M059J (cell line): ENCODE data around the gene RPS2. TPM values are rescaled to one million over a fixed set of nuclear protein-coding genes. Genes with fewer than 3 reads are reported as not detected.
A peak's percentile ranks its signal among the peaks of the same experiment; 100 is the strongest.
"Not testable (repeated sequence)": the region's sequence is repeated elsewhere in the genome, so short reads cannot be mapped to it uniquely, and the experiment has no call there.

ENCODE experiments used
- DNase-seq: peaks from one replicate; pipeline ENCODE4 v3.0.0-alpha.2; 2012; ENCODE audit warnings: low read depth
- total RNA-seq: library from RNA; depleted of rRNA; stranded (reverse); fragments of >200 nt; shearing (Covaris generic); gene quantifications from 2 replicates; pipeline ENCODE4 v1.2.3, GENCODE V29; 2014

The RPS2 gene
- total RNA-seq, 1 experiment from 2014 or later = 1,628 TPM

GRCh38 chr16:1962161-1963153, 2.2 kb downstream of the RPS2 start:
- DNase-seq = not testable (repeated sequence)

DNA sequence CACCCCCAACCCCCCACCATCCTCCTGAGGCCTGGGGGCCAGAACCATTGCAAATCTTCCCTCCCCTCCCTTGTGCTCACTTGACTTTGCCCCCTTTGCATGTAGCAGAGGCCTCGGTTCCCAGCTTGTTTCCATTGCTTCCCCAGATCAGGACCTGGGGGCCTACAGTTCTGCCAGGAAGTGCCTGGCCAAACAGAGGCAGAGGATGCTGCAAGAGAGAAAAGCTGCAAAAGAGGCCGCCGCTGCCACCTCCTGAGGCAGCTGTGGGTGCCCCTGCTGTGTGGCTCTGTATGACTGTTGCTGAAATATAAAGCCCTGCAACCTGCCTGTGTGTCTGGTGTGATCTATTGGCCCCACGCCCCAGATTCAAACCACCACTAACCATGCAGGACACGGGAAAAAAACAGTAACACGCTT, 3.0 kb downstream of the RPS2 start:
- peak; percentile 20 for DNase-seq

DNA sequence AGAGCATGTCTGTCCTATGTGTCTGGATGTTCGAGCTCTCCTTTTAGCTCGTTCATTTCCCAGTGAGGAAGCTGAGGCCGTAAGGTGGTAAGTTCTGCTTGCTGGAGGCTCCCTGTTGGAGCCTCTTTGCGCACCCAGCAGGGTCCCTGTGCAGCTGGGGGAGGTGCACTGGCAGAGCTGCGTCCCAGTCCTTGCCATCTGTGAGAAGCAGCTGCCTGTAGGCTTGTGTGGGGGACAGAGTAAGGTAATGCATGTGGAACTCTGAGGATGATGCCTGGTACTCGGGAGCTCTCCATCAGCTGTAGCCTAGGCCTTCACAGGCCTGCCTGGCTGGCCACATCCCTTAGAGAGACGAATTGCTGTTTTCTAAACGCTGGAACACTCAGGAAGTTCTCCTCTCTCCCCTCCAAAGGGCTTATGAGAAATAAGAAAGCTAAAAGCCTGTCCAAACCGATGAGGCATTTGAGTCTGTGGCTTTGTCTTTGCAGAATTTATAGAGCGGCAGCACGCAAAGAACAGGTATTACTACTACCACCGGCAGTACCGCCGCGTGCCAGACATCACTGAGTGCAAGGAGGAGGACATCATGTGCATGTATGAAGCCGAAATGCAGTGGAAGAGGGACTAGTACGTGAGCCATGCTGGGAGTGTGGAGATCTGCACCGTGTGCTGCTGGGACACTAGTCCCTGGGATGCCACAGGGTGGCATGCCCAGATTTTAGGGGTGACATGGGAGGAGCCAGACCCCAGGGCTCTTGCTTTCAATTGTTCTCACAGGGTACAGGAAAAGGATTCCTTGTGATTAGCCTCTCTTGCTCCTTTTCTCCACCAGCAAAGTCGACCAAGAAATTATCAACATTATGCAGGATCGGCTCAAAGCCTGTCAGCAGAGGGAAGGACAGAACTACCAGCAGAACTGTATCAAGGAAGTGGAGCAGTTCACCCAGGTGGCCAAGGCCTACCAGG, 3.7 kb downstream of the RPS2 start:
- DNase-seq = peak; percentile 48

GRCh38 chr16:1959269-1960039, 5.2 kb downstream of the RPS2 start, which contains the start of gene NDUFB10:
Gene NDUFB10, plus strand, starts transcription at chr16:1959538. Its CDS starts 87 bp downstream, at chr16:1959625.
- peak; percentile 83 for DNase-seq

- no peak for DNase-seq
Observed at GRCh38 chr16:1958715-1959268, 5.8 kb downstream of the RPS2 start.

GRCh38 chr16:1958143-1958491, 6.5 kb downstream of the RPS2 start:
- not testable (repeated sequence) for DNase-seq

DNA sequence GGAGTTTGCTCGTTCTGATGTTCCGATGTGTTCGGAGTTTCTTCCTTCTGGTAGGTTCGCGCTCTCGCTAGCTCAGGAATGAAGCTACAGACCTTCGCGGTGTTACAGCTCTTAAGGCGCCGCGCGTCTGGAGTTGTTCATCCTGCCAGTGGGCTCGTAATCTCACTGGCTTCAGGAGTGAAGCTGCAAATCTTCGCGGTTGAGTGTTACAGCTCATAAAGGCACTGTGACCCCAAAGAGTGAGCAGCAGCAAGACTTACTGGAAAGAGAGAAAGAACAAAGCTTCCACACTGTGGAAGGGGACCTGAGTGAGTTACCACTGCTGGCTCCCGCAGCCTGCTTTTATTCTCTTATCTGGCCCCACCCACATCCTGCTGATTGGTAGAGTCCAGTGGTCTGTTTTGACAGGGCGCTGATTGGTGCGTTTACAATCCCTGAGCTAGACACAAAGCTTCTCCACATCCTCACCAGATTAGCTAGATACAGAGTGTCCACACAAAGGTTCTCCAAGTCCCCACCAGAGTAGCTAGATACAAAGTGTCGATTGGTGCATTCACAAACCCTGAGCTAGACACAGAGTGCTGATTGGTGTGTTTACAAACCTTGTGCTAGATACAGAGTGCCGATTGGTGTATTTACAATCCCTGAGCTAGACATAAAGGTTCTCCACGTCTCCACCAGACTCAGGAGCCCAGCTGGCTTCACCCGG, 7.0 kb downstream of the RPS2 start:
- not testable (repeated sequence) for DNase-seq

- DNase-seq = no peak
Observed at GRCh38 chr16:1953734-1954133, 10.9 kb downstream of the RPS2 start.

- no peak for DNase-seq
Observed at GRCh38 chr16:1950559-1950958, 14.1 kb downstream of the RPS2 start.

- DNase-seq = no peak
Observed at GRCh38 chr16:1950047-1950446, 14.6 kb downstream of the RPS2 start.

- DNase-seq = no peak
Observed at GRCh38 chr16:1949507-1949906, 15.1 kb downstream of the RPS2 start.

DNA sequence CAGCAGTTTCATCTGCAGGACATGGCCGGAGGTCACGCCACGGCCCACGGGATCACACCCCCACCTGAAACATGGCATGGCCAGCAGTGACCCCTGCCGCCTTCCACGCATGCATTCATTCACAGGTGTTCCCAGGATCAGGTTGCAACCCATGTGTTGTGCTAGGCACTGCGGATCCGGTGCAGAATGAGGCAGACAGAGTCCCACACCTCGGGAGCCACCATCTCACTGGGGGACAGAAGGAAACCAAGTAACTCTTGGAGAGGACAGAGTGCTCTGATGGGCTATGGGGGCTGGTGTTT, 17.3 kb downstream of the RPS2 start:
- no peak for DNase-seq

DNA sequence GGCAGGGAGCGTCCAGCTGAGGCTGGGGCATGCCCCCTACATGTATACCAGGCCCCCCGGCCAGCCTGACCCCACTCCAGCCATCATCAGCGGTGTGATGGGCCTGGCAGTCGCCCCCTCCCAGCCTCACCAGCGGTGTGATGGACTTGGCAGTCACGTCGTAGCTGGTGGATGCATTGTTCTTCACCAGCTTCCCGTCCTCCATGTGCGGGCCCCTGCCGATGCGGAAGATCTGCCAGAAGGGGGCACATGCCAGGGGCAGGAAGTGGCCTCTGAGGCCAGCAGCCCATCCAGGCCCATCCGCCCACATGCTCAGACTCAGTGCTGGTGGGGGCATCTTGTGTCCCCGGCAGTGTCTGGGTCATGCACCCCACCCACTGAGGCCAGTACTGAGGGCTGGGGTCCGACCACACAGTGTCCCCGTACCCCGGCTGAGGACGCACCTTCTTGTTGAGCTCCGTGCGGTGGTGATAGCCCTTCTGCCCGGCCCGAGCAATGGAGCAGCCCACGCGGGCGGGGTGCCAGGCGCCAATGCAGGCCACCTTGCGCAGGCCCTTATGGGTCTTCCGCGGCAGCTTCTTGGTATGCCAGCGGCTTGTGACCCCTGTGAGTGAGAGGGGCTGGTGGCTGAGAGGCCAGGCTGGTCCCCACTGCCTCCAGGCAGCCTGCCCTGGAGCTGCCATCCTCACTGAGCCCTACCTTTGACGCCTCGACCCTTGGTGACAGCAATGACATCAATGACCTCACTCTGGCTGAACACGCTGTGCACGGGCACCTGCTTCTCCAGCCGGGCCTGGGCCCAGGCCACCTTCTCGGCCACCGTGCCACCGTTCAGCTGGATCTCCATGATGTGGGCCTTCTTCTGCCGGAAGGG, 17.9 kb downstream of the RPS2 start:
- no peak for DNase-seq

GRCh38 chr16:1945559-1946391, 18.9 kb downstream of the RPS2 start:
- DNase-seq = no peak

DNA sequence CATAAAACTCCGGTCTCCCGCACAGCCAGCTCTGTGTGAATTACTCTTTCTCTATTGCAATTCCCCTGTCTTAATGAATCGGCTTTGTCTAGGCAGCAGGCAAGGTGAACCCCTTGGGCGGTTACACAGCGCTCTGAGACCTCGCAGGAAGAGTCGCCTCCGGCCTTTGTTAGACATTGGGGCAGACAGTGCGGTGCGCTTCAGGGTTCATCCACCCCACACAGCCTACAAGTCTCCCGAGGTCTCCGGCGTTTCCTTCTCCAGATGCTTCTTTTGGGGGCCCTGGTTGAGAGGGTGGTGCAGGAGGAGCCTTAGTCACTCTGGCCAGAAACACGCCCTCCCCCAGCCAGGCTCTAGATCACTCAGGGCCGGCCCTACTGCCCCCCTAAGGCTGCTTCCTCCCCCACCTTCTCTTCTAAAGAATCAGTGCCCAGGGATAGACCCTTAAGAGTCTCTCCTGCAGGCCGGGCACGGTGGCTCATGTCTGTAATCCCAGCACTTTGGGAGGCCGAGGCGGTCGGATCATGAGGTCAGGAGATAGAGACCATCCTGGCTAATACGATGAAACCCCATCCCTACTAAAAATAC, 19.9 kb downstream of the RPS2 start:
- no peak for DNase-seq

DNA sequence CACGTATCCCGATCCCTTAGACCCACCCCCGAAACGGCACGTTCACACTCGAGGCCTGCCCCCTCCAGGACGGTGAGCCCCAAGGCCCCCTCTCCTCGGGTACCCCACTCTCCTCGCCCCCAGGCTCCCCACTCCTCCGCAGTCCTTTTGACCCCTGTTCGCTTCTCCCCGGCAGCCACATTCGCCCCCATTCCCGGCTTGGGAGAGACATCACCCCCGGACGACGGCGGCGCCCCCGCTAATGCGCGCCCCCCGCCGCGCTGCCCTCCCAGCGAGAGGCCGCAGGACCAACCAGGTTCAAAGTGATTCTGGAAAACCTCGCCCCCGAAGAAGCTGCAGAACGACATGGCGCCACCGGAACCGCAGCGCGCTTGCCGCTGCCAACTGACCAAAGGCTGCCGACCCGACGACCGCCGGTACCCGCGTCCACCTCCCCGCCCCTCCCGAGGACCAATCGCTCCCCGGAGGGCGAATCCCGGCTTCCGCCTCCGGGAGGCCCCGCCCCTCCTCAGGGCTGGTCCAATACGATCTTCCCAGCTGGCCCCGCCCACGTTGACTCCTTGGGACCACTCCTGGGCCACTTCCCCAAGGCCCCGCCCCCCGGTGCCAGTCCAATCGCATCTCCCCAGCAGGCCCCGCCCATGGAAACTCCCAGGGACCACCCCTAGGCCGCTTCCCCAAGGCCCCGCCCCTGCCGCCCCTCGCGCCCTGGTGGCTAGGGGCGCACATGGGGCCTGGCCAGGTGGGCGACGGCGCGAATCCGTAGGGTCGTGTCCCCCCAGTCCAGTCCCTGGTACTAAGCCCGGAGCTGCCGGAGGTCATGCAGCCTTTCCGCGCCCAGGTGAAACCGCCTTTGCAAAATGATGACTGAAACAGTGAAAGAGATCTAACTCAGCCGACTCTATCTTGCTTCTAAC, 21.6 kb downstream of the RPS2 start, which contains the start of gene MSRB1:
Gene MSRB1 (minus strand): TSS at position 390 of the 917 bp plus-strand sequence. CDS start 43 bp downstream, at position 347.
- DNase-seq = peak; percentile 99
